HEK293 (cell line): ENCODE measurements around the gene CASZ1.

Experiments used
- CTCF ChIA-PET: fragments of 350-600 bp; formaldehyde crosslinking; extraction: SDS; loops from one replicate; lab custom pipeline; 2021; ENCODE audit warnings: antibody characterized with exemption; lab: Yijun Ruan, JAX
- POLR2A ChIA-PET: fragments of 300-600 bp; formaldehyde crosslinking; extraction: SDS; loops from one replicate; lab custom pipeline; 2020; ENCODE audit warnings: antibody characterized with exemption, inconsistent platforms; lab: Yijun Ruan, JAX
- H3K27ac ChIP-seq: fragments of 200-500 bp; sonication (Bioruptor generic); 2 replicates; pipeline ENCODE4 v1.5.1; 2014; ENCODE audit warnings: low read depth, low read length, control low read depth, inconsistent platforms; ENCODE audit errors: extremely low read depth
- H3K36me3 ChIP-seq, 2 experiments: fragments of 200-500 bp in 1 of 2; sonication (Bioruptor generic) in 1 of 2; 1 replicate in 1 of 2; 2 replicates in 1 of 2; pipeline ENCODE4 v1.5.1; 2014 to 2017; ENCODE audit warnings: inconsistent platforms in 2 of 2, low read length in 2 of 2; ENCODE audit not compliant: control insufficient read depth in 2 of 2, insufficient read depth in 1 of 2
- H3K4me1 ChIP-seq: fragments of 200-500 bp; sonication (Bioruptor generic); 2 replicates; pipeline ENCODE4 v1.5.1; 2014; ENCODE audit warnings: mild to moderate bottlenecking, low read length, inconsistent platforms; ENCODE audit not compliant: control insufficient read depth, insufficient read depth
- H3K4me3 ChIP-seq: 2 replicates; pipeline ENCODE4 v1.5.1; 2011; ENCODE audit warnings: low read depth, mild to moderate bottlenecking, control low read depth, low read length, moderate library complexity
- H3K9me3 ChIP-seq: fragments of 200-500 bp; sonication (Bioruptor generic); 2 replicates; pipeline ENCODE4 v1.5.1; 2014; ENCODE audit warnings: low read depth, low read length, inconsistent platforms; ENCODE audit not compliant: control insufficient read depth, insufficient read depth
- KLF17 ChIP-seq: fragments of 450-650 bp; formaldehyde crosslinking; IDR thresholded peaks from 2 replicates; pipeline ENCODE4 v1.5.1; 2016; ENCODE audit warnings: missing biosample characterization, missing genetic modification characterization
- ZBTB21 ChIP-seq: fragments of 450-650 bp; formaldehyde crosslinking; IDR thresholded peaks from 2 replicates; pipeline ENCODE4 v1.5.1; 2017; ENCODE audit warnings: missing biosample characterization, missing genetic modification characterization
- ZEB2 ChIP-seq: fragments of 450-650 bp; formaldehyde crosslinking; IDR thresholded peaks from 2 replicates; pipeline ENCODE4 v1.5.1; 2016; ENCODE audit warnings: missing biosample characterization, missing genetic modification characterization
- ZIC2 ChIP-seq: fragments of 450-650 bp; formaldehyde crosslinking; IDR thresholded peaks from 2 replicates; pipeline ENCODE4 v1.5.1; 2016; ENCODE audit warnings: missing biosample characterization, missing genetic modification characterization
- ZNF148 ChIP-seq: fragments of 450-650 bp; formaldehyde crosslinking; IDR thresholded peaks from 2 replicates; pipeline ENCODE4 v1.5.0; 2017; ENCODE audit warnings: missing biosample characterization, missing genetic modification characterization, borderline replicate concordance
- ZNF157 ChIP-seq: fragments of 450-650 bp; formaldehyde crosslinking; IDR thresholded peaks from 2 replicates; pipeline ENCODE4 v1.5.1; 2016; ENCODE audit warnings: missing biosample characterization, missing genetic modification characterization
- ZNF16 ChIP-seq: fragments of 450-650 bp; formaldehyde crosslinking; IDR thresholded peaks from 2 replicates; pipeline ENCODE4 v1.5.1; 2016; ENCODE audit warnings: low read depth, missing biosample characterization, missing genetic modification characterization
- ZNF174 ChIP-seq: fragments of 450-650 bp; formaldehyde crosslinking; IDR thresholded peaks from 2 replicates; pipeline ENCODE4 v1.5.0; 2017; ENCODE audit warnings: missing biosample characterization, mild to moderate bottlenecking, missing genetic modification characterization
- ZNF18 ChIP-seq: fragments of 450-650 bp; formaldehyde crosslinking; IDR thresholded peaks from 2 replicates; pipeline ENCODE4 v1.5.1; 2016; ENCODE audit warnings: missing biosample characterization, missing genetic modification characterization
- ZNF24 ChIP-seq: fragments of 450-650 bp; formaldehyde crosslinking; IDR thresholded peaks from 2 replicates; pipeline ENCODE4 v1.5.1; 2016; ENCODE audit warnings: missing biosample characterization, missing genetic modification characterization
- ZNF350 ChIP-seq: fragments of 450-650 bp; formaldehyde crosslinking; IDR thresholded peaks from 2 replicates; pipeline ENCODE4 v1.5.0; 2017; ENCODE audit warnings: missing biosample characterization, mild to moderate bottlenecking, missing genetic modification characterization
- ZNF354C ChIP-seq: fragments of 450-650 bp; formaldehyde crosslinking; IDR thresholded peaks from 2 replicates; pipeline ENCODE4 v1.5.1; 2016; ENCODE audit warnings: missing biosample characterization, missing genetic modification characterization, low read depth, borderline replicate concordance
- ZNF366 ChIP-seq: fragments of 450-650 bp; formaldehyde crosslinking; conservative IDR thresholded peaks from 2 replicates; pipeline ENCODE4 v1.5.1; 2016; ENCODE audit warnings: missing biosample characterization, missing genetic modification characterization
- ZNF585B ChIP-seq: fragments of 450-650 bp; formaldehyde crosslinking; IDR thresholded peaks from 2 replicates; pipeline ENCODE4 v1.5.1; 2016; ENCODE audit warnings: missing biosample characterization, missing genetic modification characterization
- ZNF600 ChIP-seq: fragments of 450-650 bp; formaldehyde crosslinking; IDR thresholded peaks from 2 replicates; pipeline ENCODE4 v1.5.1; 2016; ENCODE audit warnings: missing biosample characterization, missing genetic modification characterization

CASZ1 gene

GRCh38 chr1:10651793-10652192 is 144.7 kb downstream of the CASZ1 start:
- H3K36me3 ChIP-seq: peaks cover 0 to 38% of the 10 kb centered on the region in 2 experiments; a peak in 1 of 3 replicates
- H3K27ac ChIP-seq: no peak overlapping the region
- ChIA-PET POLR2A (no interaction called here), CTCF (no interaction called here)
- no peaks in the 10 kb centered on the region for H3K4me1 ChIP-seq
- no peak overlapping the region for H3K4me3 ChIP-seq
- H3K9me3 ChIP-seq: no peaks in the 10 kb centered on the region
- no peak for TF ChIP-seq ZNF174 (tag by site-specific recombination)
- TF ChIP-seq ZNF24 (tag by site-specific recombination): no peak
- no peak for TF ChIP-seq KLF17 (tag by site-specific recombination)
- no peak for TF ChIP-seq ZNF18 (tag by site-specific recombination)
- TF ChIP-seq ZNF16 (tag by site-specific recombination): no peak
- TF ChIP-seq ZNF354C (tag by site-specific recombination): no peak
- TF ChIP-seq ZNF585B (tag by site-specific recombination): no peak
- TF ChIP-seq ZEB2 (tag by site-specific recombination): no peak
- no peak for TF ChIP-seq ZBTB21 (tag by site-specific recombination)
- no peak for TF ChIP-seq ZNF157 (tag by site-specific recombination)
- TF ChIP-seq, all 188 proteins: peak for 0

GRCh38 chr1:10651389-10651766 is 145.1 kb downstream of the CASZ1 start:
- Histone ChIP-seq H3K27ac (no peak overlapping the region), H3K4me3 (no peak overlapping the region), H3K4me1 (no peaks in the 10 kb centered on the region), H3K9me3 (no peaks in the 10 kb centered on the region), H3K36me3 (peaks cover 0 to 38% of the 10 kb centered on the region in 2 experiments; a peak in 1 of 3 replicates)
- ChIA-PET POLR2A (no interaction called here), CTCF (no interaction called here)
- TF ChIP-seq ZNF600 (tag by site-specific recombination) (0 out of 2 replicates have a peak, but pooled peaks have one; percentile 36), ZNF350 (tag by site-specific recombination) (no peak)

GRCh38 chr1:10650556-10651388 is 145.7 kb downstream of the CASZ1 start:
- ChIA-PET POLR2A (no interaction called here), CTCF (interaction anchor here (0.6 kb wide), 1 partner anchor 301 kb away, joined by 3 read pairs; no protein-coding TSS in a partner anchor)
- TF ChIP-seq ZIC2 (tag by site-specific recombination): peak; percentile 24; the same call in 1 of the 2 replicates
- TF ChIP-seq ZNF366: no peak
- peaks cover 0 to 43% of the 10 kb centered on the region in 2 experiments; a peak in 1 of 3 replicates for H3K36me3 ChIP-seq
- no peaks in the 10 kb centered on the region for H3K9me3 ChIP-seq
- H3K4me3 ChIP-seq: no peak overlapping the region
- H3K27ac ChIP-seq: no peak overlapping the region
- H3K4me1 ChIP-seq: no peaks in the 10 kb centered on the region

GRCh38 chr1:10649517-10650201 is 146.8 kb downstream of the CASZ1 start:
- H3K36me3 ChIP-seq: peaks cover 0 to 44% of the 10 kb centered on the region in 2 experiments; a peak in 1 of 3 replicates
- TF ChIP-seq ZNF148 (tag by site-specific recombination) (no peak), ZIC2 (tag by site-specific recombination) (peak; percentile 82)
- H3K27ac ChIP-seq: no peak overlapping the region
- POLR2A ChIA-PET: no interaction called here
- CTCF ChIA-PET: no interaction called here
- no peaks in the 10 kb centered on the region for H3K4me1 ChIP-seq
- H3K4me3 ChIP-seq: no peak overlapping the region
- H3K9me3 ChIP-seq: no peaks in the 10 kb centered on the region
